HG03342 (cell line): ENCODE results near the gene SH3D19.
"Not testable (repeated sequence)": the region's sequence is repeated elsewhere in the genome, so short reads cannot be mapped to it uniquely, and the experiment has no call there.

Experiments
- ATAC-seq: cut with Tn5 transposase; IDR thresholded peaks from one replicate; pipeline ENCODE4 v1.9.1; 2021; ENCODE audit warnings: mild to moderate bottlenecking, moderate library complexity; ENCODE audit not compliant: unreplicated experiment

The SH3D19 gene

DNA sequence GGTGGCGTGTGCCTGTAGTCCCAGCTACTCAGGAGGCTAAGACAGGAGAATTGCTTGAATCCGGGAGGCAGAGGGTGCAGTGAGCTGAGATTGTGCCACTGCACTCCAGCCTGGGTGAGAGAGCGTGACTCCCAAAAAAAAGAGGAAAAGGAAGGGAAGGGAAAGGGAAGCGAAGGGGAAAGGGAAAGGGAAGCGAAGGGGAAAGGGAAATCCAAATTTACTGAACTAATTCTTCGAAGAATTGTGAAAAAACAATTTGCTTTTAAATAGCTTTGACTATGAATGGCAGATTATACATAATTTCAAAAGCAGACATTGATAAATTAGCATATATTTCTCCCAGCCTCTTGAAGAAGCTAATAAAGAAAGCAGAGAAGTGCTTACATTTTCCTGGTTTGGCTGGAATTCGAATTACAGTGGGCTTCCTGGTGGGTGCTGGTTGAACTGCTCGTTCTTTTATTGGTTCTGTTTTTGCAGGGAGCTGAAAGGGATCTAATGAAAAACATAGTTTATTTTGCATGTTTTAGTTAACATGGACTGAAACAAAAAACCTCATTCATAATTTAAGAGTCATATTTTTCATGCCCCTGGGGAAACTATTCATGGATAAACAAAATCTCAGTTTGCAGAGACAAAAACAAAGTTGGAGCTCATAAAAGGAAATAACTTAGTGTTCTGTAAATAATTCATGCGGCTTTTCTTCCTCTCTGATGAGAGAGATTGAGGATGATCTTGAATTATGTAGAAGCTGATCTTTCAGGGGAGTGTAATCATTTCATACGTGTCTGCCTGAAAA lies 160.0 kb downstream of the SH3D19 start:
- ATAC-seq, result no peak

DNA sequence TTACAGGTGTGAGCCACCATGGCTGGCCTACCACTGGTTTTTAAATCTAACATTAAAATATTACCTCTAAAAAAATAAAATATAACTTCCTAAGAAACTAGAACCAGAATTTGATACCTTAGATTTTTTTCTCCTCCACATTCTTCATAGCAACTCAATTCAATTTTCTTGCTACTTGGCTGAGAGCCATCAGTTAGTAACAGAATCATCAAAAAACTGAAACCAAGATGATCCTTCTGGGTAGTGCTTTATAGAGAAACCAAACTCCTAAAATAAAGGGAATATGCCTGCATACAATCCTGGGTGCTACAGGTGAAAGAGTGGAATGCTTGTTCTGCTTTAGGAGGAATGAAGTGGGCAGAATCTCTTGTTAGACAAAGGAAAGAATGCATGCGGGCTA lies 161.6 kb downstream of the SH3D19 start:
- ATAC-seq, result no peak

DNA sequence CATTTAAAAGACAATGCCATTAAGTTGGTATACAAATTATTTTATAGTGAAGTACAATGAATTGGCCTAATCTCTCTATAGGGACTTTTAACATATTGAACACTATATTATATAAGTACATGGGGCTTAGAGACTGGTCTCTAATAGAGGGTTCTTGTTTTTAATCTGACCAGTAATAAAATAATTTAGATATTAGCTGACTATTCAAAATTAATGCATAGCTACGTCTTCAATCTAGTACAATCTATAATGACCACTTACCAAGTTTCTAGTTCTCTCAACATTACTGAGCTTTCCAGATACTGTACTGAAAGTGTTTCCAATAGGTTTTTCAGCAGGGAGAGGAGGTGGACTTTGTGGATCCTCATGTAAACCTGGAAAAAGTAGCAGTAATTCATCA lies 166.4 kb downstream of the SH3D19 start:
- no peak for ATAC-seq

GRCh38 chr4:151157543-151157942 lies 167.9 kb downstream of the SH3D19 start:
- ATAC-seq, result no peak

- ATAC-seq, result no peak
Measured at GRCh38 chr4:151153585-151153984, 171.8 kb downstream of the SH3D19 start.

DNA sequence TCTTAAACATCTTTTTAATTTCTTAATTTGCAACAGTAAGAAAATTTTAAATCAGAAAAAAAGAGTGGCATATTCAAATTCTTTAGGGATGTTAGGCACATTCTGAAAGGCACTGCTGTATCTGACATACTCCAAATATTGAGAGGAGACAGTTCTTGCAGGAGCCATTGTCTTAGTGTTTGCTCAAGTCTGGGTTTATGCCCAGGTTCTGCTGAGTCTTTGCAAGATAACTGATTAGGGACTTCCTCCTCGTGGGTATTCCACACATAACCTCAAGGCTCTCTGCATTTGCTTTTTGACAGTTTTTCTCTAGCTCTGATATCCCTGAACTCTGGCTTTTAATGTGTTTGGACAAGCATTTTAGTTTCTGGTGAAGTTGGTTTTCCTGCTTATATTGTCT lies 173.4 kb downstream of the SH3D19 start:
- ATAC-seq, result no peak

GRCh38 chr4:151150821-151151580 lies 174.4 kb downstream of the SH3D19 start:
- no peak for ATAC-seq

DNA sequence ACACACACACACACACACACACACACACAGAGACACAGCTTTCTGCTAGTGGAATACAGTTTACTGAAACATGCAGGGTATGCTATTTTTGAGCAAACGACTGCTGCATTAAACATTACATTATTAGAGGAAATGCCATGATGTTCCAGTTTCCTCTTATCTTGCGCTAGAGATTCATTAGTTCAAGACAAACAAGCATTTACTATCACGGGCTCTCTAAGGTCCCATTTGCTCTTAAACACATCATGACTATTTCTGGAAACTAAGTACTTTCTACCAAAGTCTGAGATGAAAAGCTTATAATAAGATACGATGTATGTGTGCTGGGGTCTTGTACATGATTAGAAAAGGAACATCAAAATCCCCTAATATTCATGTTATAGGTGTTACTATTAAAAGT lies 177.1 kb downstream of the SH3D19 start:
- no peak for ATAC-seq

DNA sequence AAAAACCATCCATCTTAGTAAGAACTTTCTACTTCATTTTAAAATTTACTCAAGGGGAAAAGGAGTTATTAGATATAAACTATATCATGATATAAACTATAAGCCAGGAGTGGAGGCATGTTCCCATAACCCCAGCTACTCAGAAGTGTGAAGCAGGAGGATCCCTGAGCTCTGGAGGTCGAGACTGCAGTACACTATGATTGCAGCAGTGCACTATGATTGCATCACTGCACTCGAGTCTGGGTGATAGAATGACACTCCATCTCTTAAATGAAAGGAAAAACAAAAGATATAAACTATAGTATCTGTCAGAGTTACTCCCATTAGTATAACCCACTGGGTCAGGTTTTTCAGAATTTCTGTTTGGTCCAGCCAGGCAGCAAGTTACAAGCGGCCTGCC lies 178.4 kb downstream of the SH3D19 start:
- no peak for ATAC-seq

- no peak for ATAC-seq
Measured at GRCh38 chr4:151144329-151145072, 180.9 kb downstream of the SH3D19 start.

DNA sequence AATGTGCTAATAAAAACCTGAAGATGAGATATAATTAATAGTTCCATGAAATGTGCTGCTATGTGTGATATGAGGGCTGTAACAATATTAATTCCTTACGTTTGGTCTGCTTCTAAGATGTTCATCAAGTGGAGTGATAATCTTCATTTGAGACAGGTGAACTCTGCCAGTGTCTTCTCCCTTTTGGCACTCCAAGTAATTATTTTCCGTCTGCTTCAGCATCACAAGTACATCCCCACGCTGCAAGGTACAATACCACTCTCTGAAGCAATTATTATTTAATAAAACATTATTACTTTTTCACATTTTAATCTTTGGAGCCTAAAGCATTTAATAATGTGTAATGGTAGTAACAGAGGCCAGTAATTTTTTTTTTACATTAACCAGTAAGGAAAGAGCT lies 181.6 kb downstream of the SH3D19 start:
- no peak for ATAC-seq

- ATAC-seq, result no peak
Measured at GRCh38 chr4:151143162-151143561, 182.2 kb downstream of the SH3D19 start.

DNA sequence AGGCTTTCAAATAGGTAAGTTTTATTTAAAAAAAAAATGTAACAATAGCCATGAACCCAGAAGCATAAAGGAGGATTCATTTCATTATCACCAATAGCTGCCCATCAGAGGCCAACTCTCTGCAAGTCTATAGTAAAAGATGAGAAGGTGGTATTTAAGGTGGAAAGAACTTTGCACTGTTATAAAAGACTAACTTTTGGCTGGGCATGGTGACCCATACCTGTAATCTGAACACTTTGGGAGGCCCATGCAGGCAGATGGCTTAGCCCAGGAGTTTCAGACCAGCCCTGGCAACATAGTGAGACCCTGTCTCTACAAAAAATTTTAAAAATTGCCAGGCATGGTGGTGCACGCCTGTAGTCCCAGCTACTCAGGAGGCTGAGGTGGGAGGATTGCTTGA lies 182.6 kb downstream of the SH3D19 start:
- ATAC-seq, result no peak

GRCh38 chr4:151139814-151140213 lies 185.6 kb downstream of the SH3D19 start:
- ATAC-seq, result no peak

DNA sequence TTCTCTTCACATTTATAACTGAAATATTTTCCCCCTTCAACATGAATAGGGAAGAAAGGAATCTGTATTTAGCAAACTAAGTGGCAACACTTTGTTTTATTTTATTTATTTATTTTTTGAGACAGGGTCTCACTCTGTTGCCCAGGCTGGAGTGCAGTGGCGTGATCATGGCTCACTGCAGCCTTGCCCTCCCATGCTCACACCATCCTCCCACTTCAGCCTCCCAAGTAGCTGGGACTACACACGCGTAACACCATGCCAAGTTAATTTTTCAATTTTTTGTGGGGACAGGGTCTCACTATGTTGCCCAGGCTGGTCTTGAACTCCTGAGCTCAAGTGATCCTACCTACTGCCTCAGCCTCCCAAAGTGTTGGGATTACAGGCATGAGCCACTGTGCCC lies 189.4 kb downstream of the SH3D19 start:
- ATAC-seq, result not testable (repeated sequence)

DNA sequence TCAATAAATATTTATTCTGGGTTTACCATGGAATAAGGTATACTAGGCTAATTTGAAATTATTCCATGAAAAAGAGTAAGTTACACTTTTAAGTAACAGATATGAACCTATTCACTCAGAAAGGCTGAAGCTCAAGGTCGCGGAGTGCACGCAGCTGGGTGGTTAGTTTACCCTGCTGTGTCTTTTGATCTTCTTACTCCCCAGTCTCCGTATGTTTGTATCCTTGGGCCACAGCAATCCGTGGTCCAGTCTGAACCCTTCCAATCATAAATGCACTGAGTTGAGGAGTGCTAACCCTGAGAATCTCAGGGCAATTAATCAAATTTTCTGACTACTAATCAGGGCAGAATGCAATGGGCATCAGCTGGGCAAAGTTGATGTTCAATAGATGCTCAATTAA lies 192.1 kb downstream of the SH3D19 start:
- no peak for ATAC-seq

DNA sequence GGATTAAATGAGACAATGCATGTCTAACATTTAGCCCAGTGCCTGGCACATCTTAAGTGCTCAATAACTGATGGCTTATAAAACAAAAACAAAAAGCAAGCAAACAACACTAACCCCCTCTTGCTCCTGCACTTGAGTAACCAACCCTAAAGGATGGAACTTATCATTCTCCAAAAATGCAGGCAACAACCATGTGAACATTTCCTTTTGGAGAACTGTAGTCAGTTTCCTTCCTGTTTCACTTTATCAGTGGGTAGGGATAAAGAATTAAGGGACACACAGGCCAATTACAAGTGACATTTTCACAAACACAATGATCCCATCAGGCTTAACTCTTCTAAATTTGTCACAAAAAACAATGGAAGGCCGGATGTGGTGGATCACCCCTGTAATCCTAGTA lies 195.6 kb downstream of the SH3D19 start:
- no peak for ATAC-seq

- ATAC-seq, result peak; percentile 89
Measured at GRCh38 chr4:151117371-151117962, 207.9 kb downstream of the SH3D19 start.

- no peak for ATAC-seq
Measured at GRCh38 chr4:151114986-151115385, 210.4 kb downstream of the SH3D19 start.

GRCh38 chr4:151114338-151114737 lies 211.1 kb downstream of the SH3D19 start:
- no peak for ATAC-seq

DNA sequence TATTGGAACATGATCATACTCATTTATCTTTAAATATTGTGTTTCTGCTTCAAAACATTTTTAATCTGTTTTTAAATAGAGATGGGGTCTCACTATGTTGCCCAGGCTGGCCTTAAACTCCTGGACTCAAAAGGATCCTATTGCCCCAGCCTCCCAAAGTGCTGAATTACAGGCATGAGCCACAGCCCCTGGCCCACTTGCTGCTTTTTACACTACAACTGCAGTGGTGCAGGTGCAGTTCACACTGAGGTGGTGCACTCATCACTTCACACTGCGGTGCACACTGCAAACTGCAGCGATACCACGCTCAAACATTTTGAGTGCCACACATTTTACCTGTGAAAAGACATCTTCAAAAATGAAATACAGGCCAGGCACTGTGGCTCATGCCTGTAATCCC lies 215.2 kb downstream of the SH3D19 start:
- no peak for ATAC-seq
